ENCODE results near the gene UBE3C.

DNA sequence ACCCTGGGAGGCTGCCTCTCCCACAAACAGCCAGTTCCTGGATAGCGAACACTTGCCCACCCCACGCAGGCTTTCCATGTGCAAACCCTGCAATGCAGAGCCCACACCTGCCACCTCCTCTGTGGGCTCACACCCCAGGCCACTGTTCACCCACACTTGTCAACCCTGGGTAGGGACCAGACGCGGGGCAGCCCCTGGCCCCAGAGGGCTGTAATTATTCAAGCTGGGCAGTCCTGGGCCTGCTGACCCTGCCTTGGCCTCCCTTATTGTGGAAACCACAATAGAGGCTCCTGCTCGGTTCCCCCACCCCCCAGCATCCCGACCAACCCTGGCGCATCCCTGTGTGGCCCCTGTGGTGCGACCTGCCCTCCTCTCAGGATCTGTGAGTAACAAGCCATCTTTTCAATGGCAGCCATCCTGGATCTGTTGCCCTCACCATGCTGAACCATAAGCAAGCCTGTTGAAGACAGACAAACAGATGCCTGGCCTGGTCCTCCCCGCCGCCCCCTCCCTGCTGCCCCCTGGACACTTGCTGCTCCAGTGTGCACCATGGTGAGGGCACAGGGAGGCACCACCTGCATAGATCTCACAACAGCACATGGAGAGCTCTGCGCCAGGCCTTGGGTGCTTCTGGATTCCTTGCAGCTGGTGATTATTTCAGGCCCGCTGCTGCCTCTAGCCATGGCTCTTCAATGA lies 15.8 kb upstream of the UBE3C start:
- TF ChIP-seq, protein P1, sequence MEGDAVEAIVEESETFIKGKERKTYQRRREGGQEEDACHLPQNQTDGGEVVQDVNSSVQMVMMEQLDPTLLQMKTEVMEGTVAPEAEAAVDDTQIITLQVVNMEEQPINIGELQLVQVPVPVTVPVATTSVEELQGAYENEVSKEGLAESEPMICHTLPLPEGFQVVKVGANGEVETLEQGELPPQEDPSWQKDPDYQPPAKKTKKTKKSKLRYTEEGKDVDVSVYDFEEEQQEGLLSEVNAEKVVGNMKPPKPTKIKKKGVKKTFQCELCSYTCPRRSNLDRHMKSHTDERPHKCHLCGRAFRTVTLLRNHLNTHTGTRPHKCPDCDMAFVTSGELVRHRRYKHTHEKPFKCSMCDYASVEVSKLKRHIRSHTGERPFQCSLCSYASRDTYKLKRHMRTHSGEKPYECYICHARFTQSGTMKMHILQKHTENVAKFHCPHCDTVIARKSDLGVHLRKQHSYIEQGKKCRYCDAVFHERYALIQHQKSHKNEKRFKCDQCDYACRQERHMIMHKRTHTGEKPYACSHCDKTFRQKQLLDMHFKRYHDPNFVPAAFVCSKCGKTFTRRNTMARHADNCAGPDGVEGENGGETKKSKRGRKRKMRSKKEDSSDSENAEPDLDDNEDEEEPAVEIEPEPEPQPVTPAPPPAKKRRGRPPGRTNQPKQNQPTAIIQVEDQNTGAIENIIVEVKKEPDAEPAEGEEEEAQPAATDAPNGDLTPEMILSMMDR (IDR thresholded peaks at IDR 0.05): no peak
- no peak for TF ChIP-seq POLR2AphosphoS5 (IDR thresholded peaks at IDR 0.05)

Measured in esophagus muscularis mucosa (tissue), 3 donors.